GM18507 (cell line): ENCODE measurements around the gene TRIM37.
A peak's percentile ranks its signal among the peaks of the same experiment; 100 is the strongest.

Source experiments
- DNase-seq: peaks from one replicate; pipeline ENCODE4 v3.0.0; 2011; ENCODE audit warnings: low read depth; ENCODE audit not compliant: insufficient read length; ENCODE audit errors: extremely low spot score
- FAIRE-seq: peaks from 2 replicates; lab custom pipeline; 2011; peaks lifted over from hg19 to GRCh38; lab: Jason Lieb, UNC

TRIM37 gene

DNA sequence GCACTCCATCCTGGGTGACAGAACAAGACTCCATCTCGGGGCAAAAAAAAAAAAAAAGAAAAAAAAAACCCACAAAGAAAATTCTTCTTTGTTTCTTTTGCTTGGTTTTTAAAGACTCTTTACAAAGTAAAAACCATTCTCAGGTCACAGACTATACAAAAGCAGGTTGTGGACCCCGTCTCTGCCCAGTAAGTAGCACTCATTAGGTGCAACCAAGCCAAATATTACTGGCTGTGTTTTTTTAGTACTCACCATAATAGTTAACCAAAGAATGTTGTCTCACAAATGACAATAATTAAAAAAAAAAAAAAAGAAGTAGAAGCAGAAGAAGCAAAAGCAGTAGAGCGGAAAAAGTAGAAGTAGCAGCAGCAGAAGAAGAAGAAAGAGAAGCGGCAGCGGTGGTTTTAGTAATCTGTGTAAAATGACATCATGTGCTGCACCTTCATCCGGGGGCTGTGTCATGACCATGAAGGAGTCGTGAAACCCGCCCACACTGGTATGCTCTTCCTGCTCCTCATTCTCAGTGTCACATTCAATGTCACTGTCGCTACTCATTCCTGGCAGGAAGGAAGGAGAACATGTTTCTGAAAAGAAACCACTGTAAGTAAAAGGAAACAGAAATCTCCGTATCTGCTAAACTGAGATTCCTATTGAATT lies 105.4 kb downstream of the TRIM37 start:
- FAIRE-seq (peak; percentile 97), DNase-seq (peak; percentile 68)

DNA sequence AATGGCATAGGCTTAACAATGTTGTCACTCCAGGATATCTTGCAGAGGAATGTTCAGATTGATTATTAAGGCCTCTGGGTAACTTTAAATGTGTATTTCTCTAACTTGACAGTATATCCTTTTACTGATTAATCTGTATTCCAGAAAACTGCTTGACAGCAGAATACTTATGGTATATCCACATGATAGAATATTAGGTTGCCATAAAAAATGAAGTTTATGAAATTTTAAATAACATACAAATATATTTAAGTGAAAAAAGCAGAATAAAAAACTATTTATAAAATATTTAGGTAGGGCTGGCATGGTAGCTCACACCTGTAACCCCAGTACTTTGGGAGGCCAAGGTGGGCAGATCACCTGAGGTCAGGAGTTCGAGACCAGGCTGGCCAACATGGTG lies 106.7 kb downstream of the TRIM37 start:
- no peak for DNase-seq
- FAIRE-seq: no peak

DNA sequence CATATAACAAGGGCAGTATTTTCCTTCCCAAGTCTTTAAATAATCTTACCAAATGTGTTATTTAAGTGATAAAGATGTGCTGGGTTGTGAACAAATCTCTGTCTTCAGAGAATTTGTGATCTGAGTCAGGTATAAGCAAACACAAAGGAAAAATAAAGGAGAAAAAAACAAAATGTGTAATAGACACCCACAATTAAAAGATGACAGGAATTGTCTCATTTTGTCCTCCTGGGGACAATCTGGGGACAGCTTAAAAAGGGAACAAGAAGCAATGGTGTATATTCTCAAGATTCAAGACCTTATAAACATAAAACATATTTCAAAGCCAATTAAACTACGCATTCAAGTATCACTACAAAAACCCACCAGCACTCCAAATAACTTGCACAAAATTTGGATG lies 107.2 kb downstream of the TRIM37 start:
- no peak for FAIRE-seq

DNA sequence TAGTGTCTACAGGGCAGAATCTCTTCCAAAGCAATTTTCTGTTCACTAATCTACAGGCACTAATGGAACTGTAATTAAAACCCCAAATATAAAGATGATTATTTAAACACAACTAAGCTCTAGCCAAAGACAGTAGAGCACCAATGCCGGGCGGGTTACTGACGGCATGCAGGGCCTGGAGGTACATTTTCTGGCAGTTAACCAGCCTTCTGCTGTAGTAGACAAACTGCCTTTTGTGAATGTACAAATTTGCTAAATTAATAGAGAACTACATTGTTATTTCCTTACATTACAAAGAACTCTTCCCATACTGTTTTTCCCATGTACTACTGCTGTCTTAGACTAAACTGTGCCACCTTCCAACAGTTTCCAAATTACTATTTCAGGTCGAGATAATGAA lies 107.8 kb downstream of the TRIM37 start:
- DNase-seq: no peak
- FAIRE-seq: peak; percentile 24

More for the DNA sequence above, 107.2 kb downstream of the TRIM37 start:
- no peak for DNase-seq

GRCh38 chr17:58997756-58998553 lies 108.7 kb downstream of the TRIM37 start:
- FAIRE-seq: no peak
- DNase-seq: no peak

GRCh38 chr17:58996968-58997367 lies 109.7 kb downstream of the TRIM37 start:
- no peak for DNase-seq
- FAIRE-seq: no peak

GRCh38 chr17:58995247-58995940 lies 111.3 kb downstream of the TRIM37 start:
- no peak for DNase-seq
- FAIRE-seq: no peak

DNA sequence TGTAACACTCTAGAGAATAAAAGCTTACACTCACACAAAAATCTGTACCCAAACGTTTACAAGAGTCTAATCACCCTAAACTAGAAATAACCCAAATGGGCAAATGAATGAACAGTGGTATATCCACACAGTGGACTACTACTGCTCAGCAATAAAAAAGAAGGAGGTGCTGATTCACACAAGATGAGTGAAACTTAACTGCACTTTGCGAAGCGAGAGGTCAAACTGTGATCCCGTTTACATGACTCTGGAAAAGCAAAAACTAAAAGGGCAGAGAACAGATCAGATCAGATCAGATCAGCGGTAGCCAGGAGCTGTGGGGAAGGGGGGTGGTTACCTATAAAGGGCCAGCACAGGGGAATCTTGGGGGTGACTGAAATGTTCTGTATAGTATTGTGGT lies 113.4 kb downstream of the TRIM37 start:
- FAIRE-seq (no peak), DNase-seq (no peak)

DNA sequence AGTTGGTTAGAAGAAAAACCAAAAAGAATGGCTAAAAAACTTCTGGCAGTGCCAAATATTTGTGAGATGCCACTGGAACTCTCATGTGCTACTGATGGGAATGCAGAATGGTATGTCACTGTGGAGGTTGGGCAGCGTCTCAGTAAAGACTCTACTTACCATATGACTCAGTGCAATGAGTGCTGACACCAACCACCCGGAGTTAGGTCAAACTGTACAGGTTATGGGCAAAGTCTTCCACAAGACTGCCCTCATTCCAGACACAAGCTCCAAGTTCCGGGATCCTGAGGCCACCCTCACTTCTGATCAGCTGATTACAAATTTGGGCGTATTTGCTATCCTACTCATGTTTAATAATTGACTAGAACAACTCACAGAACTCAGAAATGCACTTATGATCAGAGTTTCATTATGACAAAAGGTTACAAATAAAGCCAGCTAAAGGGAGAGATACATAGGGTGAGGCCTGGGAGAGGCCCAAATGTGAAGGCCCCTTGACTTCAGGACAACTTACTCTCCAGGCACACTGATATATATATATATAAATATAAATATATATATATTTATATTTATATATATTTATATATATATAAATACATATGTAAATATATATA lies 114.9 kb downstream of the TRIM37 start:
- FAIRE-seq: no peak
- DNase-seq: peak; percentile 39

GRCh38 chr17:58989629-58990028 lies 117.1 kb downstream of the TRIM37 start:
- no peak for FAIRE-seq

GRCh38 chr17:58985971-58986370 lies 120.7 kb downstream of the TRIM37 start:
- DNase-seq (no peak), FAIRE-seq (no peak)

More at GRCh38 chr17:58989629-58990028, 117.1 kb downstream of the TRIM37 start:
- DNase-seq: no peak

DNA sequence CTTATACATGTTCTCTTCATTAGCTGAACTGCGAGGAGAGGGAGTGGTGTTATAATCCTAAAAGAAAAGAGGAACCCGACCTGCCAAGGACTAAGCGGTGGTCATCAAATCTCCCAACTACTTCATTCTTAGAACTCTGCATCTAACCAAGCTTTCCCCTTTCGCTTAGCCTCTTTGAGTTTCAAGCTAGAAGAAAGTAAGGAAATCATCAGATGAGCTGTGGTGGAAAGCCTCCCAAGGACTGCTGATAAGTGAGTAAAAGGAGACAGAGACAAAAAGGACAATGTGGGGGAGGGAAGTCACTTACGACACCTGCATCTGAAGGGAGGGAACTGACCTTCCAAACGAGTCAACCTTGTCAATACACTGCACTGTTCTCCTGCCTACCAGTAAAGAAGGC lies 121.3 kb downstream of the TRIM37 start:
- FAIRE-seq (no peak), DNase-seq (no peak)

- FAIRE-seq: no peak
- DNase-seq: no peak
These were observed 124.1 kb downstream of the TRIM37 start for GRCh38 chr17:58982626-58983025.

GRCh38 chr17:58980706-58981481 lies 125.8 kb downstream of the TRIM37 start:
- DNase-seq: no peak
- peak; percentile 5 for FAIRE-seq

- FAIRE-seq (no peak), DNase-seq (no peak)
These were observed 130.1 kb downstream of the TRIM37 start for GRCh38 chr17:58976541-58976940.

DNA sequence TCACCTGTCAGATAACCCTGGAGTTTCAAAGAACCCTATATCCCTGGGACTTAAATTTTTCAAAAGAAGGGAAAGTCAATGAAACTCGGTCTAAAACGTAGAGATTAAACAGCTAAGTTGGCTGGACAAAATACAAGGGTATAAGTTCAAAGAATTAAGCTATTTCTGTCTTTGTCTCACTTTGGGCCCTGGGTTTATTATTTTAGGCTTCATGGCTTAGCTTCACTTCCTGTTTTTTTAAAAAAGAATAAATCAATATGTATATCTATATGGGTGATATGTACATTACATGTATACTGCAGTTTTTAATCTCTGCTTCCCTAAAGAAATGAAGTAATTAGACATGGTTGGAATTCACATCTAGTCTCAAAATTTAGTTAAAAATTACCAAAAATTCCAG lies 132.3 kb downstream of the TRIM37 start:
- no peak for DNase-seq
- peak; percentile 24 for FAIRE-seq

DNA sequence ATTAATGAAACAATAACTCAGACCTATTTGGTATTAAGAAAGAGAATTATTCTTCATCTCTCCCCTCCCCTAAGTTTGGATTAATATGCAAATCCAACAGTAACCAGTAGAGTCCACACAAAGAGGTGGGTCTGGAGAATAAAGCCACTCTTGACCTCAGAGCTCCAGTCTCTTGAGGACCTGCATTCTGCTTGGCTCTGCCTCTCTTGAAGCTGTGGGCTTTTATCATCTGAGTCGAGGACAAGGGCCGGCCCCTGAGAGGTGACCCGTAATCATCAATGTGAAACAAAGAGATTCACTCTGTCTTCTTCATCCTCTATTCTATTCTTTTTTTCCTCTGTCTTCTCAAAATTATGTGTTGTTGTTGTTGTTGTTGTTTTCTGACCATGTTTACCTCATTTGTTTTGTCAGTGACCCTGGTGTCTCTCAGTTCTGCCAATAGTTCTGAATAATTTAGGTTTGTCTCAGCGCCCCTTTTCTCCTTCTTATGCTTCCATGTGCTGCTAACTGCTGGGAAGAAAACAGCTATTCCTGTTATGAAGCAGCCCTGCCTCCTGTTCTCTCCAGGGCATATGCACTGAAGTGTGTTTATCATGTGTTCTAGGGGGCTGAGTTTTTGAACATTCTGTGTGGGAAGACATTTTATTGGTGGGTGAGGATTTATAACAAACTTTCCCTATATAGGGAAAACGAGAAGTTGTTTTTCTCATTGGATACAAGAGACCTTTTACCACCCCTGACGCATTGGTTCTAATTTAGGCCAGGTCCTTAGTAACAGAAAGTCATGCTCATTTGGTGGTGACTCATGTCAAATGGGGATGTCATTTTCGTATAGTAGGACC lies 135.8 kb downstream of the TRIM37 start:
- DNase-seq (no peak), FAIRE-seq (no peak)

- FAIRE-seq: no peak
- DNase-seq: no peak
These were observed 137.1 kb downstream of the TRIM37 start for GRCh38 chr17:58969612-58970011.
